ENCODE measurements around the gene MS4A6A.

- TF ChIP-seq CTCF (IDR thresholded peaks at IDR 0.05) (no peak), EZH2 (IDR thresholded peaks at IDR 0.05; ENCODE audit: borderline replicate concordance, insufficient read depth, low read depth, low read length, poor library complexity, severe bottlenecking) (no peak)
These were observed 2.1 kb upstream of the MS4A6A start for GRCh38 chr11:60184824-60185511.
